ENCODE measurements around the gene PDXK. TPM values are rescaled to one million over a fixed set of nuclear protein-coding genes. Genes with fewer than 3 reads are reported as not detected.

The PDXK gene
- total RNA-seq, 2 experiments from 2014 or later, result 126 to 131 TPM

DNA sequence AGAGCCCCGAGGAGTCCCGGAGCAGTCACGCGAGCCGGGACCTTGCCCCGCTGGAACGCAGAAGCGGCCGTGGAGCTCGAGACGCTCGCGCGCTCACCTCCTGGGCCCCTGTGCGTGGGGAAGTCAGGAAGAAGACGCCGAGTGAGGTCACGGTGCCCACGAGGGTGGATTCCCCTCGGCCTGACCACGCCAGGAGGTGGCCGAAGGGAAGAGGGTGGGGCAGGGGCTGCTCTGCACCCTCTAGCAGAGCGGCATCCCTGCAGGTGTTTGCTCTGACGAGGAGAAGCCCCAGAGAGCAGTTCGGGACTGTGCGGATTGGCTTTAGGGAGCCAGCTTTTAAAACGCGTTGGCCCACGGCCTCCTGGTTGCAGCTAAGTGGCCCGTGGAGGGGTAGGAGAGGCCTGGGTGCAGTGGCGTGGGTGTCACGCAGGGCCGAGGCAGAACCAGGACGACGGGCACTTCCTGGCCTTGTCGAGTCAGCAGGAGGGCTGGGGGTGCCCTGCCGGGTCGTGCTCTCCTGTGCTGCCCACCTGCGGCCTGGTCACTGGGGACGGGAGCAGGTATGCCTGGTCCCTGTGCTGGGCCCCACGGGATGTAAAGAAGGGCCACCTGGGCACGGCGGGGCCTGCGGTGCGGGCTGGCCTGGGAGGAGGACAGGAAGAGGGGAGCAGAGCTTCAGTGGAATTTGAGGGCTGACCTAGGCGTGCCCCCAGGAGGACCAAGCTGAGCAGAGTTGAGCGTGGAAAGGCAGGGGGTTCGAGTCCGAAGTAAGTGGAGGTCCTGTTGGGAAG is 1.0 kb downstream of the PDXK start:
- peak; percentile 43 for DNase-seq
- ChIA-PET CTCF (interaction anchor here (0.7 to 1.9 kb wide), 2 partner anchors 8 to 60 kb away, joined by 3 to 14 read pairs; no protein-coding TSS in a partner anchor), POLR2A (interaction anchor here (1.3 to 3.0 kb wide), 3 partner anchors 9 to 70 kb away, joined by 4 to 27 read pairs (median 6); partner anchors contain the start of gene RRP1)
- Mint-ChIP-seq H3K27me3 (no peaks in the 10 kb centered on the region), H3K4me1 (ENCODE audit: low read depth) (peaks cover 20% of the 10 kb centered on the region), H3K4me3 (peak overlapping the region; percentile 86), H3K9me3 (no peaks in the 10 kb centered on the region), H3K27ac (peak overlapping the region; percentile 71), H3K36me3 (peaks cover 4% of the 10 kb centered on the region)
- intact Hi-C loops (cut with micrococcal nuclease), result loop anchor here (1.0 to 10.0 kb wide), 3 partner anchors 8 to 145 kb away; partner anchors contain the start of gene AGPAT3

DNA sequence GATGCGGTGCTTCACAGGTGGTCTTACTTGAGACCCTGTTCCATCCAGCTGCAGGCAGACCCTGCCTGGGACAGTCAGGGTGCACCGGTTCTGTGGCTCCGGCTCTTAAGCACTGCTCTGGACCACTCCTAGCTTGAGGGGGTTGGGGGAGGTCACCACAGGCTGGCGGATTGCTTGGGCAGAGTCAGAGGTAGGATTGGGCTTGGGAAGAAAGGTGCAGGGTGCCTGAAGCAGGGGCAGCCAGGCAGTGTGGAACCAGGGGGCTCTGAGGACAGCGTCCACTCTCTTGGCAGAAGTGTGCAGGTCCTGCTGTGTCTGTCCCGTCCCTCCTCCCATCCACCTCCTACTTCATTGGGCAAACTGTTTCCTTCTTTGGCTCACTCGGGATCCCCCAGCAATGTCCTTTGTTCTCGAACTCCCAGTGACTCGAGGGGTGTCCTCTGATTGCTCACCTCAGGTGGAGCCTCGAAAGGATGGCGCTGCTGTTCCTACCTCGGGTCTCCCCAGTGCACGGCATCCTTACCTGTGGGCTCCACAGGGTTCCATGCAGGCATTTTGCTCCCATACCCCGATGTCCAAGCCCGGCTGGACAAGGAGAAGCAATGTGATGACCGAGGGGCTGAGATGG is 1.7 kb downstream of the PDXK start:
- DNase-seq, result no peak
- H3K4me3 Mint-ChIP-seq, result peak overlapping the region; percentile 86
- no peaks in the 10 kb centered on the region for H3K9me3 Mint-ChIP-seq
- H3K4me1 Mint-ChIP-seq (ENCODE audit: low read depth), result peaks cover 21% of the 10 kb centered on the region
- H3K27ac Mint-ChIP-seq, result no peak overlapping the region
- ChIA-PET CTCF (interaction anchor here (1.9 kb wide), 1 partner anchor 8 kb away, joined by 14 read pairs; no protein-coding TSS in a partner anchor), POLR2A (interaction anchor here (1.4 to 3.0 kb wide), 2 partner anchors 8 to 69 kb away, joined by 6 to 27 read pairs; partner anchors contain the start of gene RRP1)
- no peaks in the 10 kb centered on the region for H3K27me3 Mint-ChIP-seq
- H3K36me3 Mint-ChIP-seq, result peaks cover 4% of the 10 kb centered on the region
- intact Hi-C loops (cut with micrococcal nuclease), result no loop called here

DNA sequence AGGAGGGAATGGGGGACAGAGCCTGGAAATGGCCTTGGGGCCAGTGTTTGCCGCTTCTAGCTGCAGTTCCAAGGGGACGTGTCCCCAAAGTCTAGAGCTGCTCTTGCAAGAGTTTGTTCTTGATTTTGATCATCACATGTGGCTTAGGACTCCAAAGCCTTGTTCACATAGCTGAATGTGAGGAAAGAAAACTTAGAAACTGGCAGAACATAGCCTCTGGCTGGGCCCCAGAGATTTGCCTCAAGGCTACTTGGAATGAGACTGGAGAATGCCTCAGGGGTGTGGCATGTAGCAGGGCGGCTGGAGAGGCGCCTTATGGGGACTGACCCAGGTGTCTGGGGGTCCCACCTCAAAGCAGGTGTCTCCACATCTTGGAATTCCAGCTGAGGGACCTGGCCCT is 2.3 kb downstream of the PDXK start:
- CTCF ChIA-PET, result no interaction called here
- peaks cover 7% of the 10 kb centered on the region for H3K36me3 Mint-ChIP-seq
- H3K27ac Mint-ChIP-seq, result no peak overlapping the region
- intact Hi-C loops (cut with micrococcal nuclease), result no loop called here
- H3K9me3 Mint-ChIP-seq, result no peaks in the 10 kb centered on the region
- DNase-seq, result no peak
- POLR2A ChIA-PET, result no interaction called here
- peaks cover 25% of the 10 kb centered on the region for H3K4me1 Mint-ChIP-seq (ENCODE audit: low read depth)
- peak overlapping the region; percentile 86 for H3K4me3 Mint-ChIP-seq
- no peaks in the 10 kb centered on the region for H3K27me3 Mint-ChIP-seq

DNA sequence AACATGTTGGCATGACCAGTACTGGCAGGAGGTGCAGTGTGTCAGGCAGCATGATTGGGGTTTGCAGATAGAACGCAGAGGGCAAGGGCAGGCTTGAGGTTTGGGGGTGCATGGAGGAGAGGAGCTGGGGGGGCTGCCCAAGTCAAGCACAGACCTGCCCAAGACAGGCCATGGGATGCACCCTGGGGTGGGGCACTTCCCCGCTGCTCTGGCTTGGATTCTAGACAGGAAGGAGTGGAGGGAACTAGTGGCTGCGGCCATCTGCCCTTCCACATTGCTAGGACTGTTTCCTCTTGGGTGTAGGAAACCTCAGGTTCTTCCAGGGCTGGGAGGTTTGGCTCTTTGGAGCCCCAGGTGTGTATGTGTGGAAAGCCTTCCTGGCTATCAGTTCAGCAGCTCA is 3.0 kb downstream of the PDXK start:
- Mint-ChIP-seq H3K27ac (no peak overlapping the region), H3K27me3 (no peaks in the 10 kb centered on the region), H3K4me1 (ENCODE audit: low read depth) (peaks cover 29% of the 10 kb centered on the region), H3K36me3 (peaks cover 7% of the 10 kb centered on the region), H3K4me3 (peak overlapping the region; percentile 1), H3K9me3 (no peaks in the 10 kb centered on the region)
- ChIA-PET CTCF (no interaction called here), POLR2A (no interaction called here)
- no peak for DNase-seq
- intact Hi-C loops (cut with micrococcal nuclease), result no loop called here

DNA sequence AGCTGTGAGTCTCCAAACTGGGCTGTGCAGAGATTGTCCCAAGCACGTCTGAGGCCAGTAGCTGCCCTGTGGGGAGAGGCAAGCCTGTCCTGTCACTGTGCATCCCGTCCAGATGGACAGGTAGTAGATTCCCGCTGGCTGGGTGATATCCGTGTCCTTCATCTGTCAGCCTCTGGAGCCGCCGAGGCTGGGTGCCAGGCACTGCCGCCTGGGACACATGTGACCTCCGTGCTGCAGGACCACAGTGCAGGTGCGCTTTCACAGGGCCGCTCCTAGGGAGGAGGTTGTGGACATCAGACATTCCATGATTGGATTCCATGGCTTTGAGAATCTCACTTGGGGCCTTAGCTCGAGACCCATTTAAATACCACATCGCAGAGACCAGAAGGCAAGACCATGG is 4.7 kb downstream of the PDXK start:
- CTCF ChIA-PET, result no interaction called here
- POLR2A ChIA-PET, result no interaction called here

DNA sequence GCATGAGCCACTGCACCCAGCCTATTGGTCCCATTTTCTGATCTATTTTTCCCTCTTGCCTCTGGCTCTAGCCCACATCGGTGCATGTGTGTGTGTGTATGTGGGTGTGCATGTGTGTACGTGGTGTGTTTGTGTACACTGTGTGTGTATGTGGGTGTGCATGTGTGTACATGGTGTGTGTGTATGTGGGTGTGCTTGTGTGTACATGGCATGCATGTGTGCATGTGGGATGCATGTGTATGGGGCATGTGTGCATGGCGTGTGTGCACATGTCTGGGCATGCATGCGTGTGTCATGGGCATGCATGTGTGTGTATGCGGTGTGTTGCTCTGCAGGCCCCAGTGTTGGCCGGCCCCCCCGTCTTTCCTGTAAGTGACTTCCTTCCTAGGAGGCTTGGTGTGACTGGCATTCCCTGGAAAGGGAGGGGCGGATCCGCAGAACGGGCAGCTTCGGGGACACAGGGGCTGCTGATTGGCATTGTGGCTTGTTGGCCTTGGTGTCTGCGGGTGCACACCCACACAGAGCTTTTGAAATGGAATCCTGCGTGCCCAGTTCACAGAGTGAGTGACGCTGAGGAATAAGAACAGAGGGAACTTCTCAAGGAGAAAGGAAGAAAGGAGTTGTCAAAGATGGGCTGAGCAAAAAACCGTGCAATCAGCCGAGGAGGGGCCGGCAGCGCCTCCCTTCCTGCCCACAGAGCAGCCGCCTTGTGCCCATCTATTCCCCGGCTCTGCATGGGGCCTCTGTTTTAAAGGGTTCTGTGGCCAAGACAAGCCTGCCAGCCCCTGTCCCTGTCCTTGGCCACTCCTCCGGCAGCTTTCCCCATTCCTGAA is 8.0 kb downstream of the PDXK start:
- intact Hi-C loops (cut with micrococcal nuclease), result no loop called here
- Mint-ChIP-seq H3K27me3 (no peaks in the 10 kb centered on the region), H3K36me3 (peaks cover 5% of the 10 kb centered on the region), H3K27ac (no peak overlapping the region), H3K4me1 (ENCODE audit: low read depth) (peaks cover 47% of the 10 kb centered on the region), H3K4me3 (peak overlapping the region; percentile 24), H3K9me3 (no peaks in the 10 kb centered on the region)
- CTCF ChIA-PET, result interaction anchor here (1.2 to 2.9 kb wide), 2 partner anchors 7 to 9 kb away, joined by 3 to 14 read pairs; no protein-coding TSS in a partner anchor
- POLR2A ChIA-PET, result interaction anchor here (2.9 kb wide), 1 partner anchor 8 kb away, joined by 27 read pairs; the partner anchor contains the start of gene PDXK
- DNase-seq, result no peak

More for the DNA sequence above, 4.7 kb downstream of the PDXK start:
- peaks cover 47% of the 10 kb centered on the region for H3K4me1 Mint-ChIP-seq (ENCODE audit: low read depth)
- intact Hi-C loops (cut with micrococcal nuclease), result no loop called here
- DNase-seq, result no peak
- no peaks in the 10 kb centered on the region for H3K27me3 Mint-ChIP-seq
- no peaks in the 10 kb centered on the region for H3K9me3 Mint-ChIP-seq
- no peak overlapping the region for H3K4me3 Mint-ChIP-seq
- H3K36me3 Mint-ChIP-seq, result peaks cover 7% of the 10 kb centered on the region
- H3K27ac Mint-ChIP-seq, result no peak overlapping the region

DNA sequence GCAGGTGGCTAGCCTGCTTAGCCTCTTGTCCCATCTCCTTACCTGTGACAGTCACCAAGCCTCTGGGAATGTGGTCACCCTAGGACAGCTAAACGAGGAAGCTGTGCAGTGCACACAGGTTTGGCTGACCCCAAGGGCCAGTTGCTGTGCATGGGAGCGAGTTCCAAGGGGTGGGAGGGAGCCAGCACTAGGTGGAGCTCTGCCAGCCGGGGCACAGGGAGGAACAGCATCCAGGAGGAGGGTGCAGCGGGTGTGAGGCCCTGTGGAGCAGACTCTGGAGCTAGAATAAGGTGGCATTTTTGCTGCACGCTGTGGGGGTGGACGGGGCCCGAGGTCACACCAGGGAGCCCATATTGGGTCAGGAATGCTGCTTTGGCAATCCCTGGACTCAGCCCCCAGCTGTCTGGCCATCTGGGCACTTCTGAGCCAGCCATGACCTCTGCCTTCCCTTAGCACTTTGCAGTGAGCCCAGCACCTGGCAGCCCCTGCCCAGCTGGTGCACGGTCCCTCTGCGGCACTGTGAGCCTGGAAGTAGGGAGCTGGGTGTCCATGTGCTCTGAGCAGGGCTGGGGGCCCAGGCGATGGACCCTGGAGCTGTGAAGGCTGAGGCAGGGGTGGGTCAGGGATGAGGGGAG is 8.7 kb downstream of the PDXK start:
- DNase-seq, result no peak
- peak overlapping the region; percentile 83 for H3K27ac Mint-ChIP-seq
- H3K27me3 Mint-ChIP-seq, result no peaks in the 10 kb centered on the region
- H3K4me1 Mint-ChIP-seq (ENCODE audit: low read depth), result peaks cover 47% of the 10 kb centered on the region
- intact Hi-C loops (cut with micrococcal nuclease), result loop anchor here (1.0 kb wide), 1 partner anchor 8 kb away; the partner anchor contains the start of gene PDXK
- no peaks in the 10 kb centered on the region for H3K9me3 Mint-ChIP-seq
- ChIA-PET CTCF (interaction anchor here (1.0 to 2.9 kb wide), 5 partner anchors 8 to 81 kb away, joined by 3 to 14 read pairs (median 4); partner anchors contain the start of gene RRP1), POLR2A (interaction anchor here (0.9 to 2.9 kb wide), 3 partner anchors 8 to 67 kb away, joined by 3 to 27 read pairs (median 3); partner anchors contain the start of gene PDXK)
- peaks cover 5% of the 10 kb centered on the region for H3K36me3 Mint-ChIP-seq
- H3K4me3 Mint-ChIP-seq, result peak overlapping the region; percentile 47

DNA sequence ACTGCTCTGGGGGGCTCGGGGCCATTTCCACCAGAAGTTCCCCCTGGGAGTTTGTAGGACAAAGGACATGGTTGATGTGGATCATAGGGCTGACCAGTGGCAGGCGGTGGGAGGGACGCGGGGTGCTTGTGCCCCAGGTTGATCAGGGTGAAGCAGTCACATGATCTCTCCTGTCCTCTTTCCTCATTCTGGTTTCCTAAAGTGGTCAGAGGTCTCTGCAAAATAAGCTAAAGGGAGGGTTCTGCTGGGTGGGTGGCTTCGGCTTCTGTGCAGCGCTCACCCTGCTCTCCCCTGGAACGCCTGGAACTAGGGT is 9.2 kb downstream of the PDXK start:
- H3K9me3 Mint-ChIP-seq, result no peaks in the 10 kb centered on the region
- ChIA-PET CTCF (interaction anchor here (0.7 to 2.9 kb wide), 7 partner anchors 8 to 81 kb away, joined by 3 to 14 read pairs (median 4); partner anchors contain the start of gene RRP1), POLR2A (interaction anchor here (0.9 to 2.9 kb wide), 5 partner anchors 9 to 249 kb away, joined by 3 to 27 read pairs (median 3); partner anchors contain the start of genes HSF2BP, PDXK and RRP1B)
- H3K27ac Mint-ChIP-seq, result peak overlapping the region; percentile 83
- intact Hi-C loops (cut with micrococcal nuclease), result loop anchor here (1.0 kb wide), 1 partner anchor 9 kb away; the partner anchor contains the start of gene PDXK
- H3K4me3 Mint-ChIP-seq, result peak overlapping the region; percentile 78
- peaks cover 5% of the 10 kb centered on the region for H3K36me3 Mint-ChIP-seq
- no peaks in the 10 kb centered on the region for H3K27me3 Mint-ChIP-seq
- DNase-seq, result no peak
- peaks cover 51% of the 10 kb centered on the region for H3K4me1 Mint-ChIP-seq (ENCODE audit: low read depth)

DNA sequence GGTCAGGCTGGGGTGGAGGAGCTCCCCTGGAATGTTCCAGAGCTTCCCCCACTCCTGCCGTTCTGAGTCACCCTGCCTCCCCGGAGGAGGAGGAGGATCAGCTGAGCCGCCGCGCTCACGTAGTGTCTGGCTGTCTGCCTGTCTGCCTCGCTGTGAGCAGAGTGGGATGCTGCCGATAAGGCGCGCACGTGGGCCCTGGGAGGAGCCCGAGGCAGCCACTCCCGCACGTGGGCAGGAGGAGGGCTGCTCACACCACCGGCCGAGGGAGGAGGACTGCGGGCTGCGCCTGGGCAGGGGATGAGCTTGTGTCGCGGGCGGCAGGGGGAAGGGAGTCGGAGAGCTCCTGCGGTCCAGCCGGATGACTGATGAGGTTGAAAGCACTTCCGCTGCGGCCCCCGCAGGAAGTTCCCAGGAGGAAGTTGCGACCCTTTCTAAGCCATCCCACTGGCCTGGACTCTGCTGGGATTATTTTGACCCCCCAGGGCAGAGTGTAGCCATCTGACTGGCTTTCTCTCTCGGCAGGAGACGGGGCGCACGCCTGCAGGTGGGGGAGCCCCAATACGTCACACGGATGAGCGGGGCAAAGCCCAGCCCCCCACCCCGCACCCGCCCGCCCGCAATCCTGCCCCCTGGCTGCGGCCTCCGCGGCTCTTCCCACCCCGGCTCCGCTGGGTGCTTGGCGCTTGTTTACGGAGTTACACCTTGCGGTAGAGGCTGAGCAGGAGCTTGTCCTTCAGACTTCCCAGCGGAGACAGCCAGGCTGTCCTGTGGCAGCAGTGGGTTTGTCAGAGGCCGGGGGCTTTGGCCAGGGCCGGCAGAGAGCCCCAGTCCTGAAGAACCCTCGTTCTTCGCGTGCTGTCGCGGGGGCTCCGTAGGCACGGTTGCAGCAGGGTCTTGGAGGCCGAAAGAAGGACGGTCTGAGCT is 9.8 kb downstream of the PDXK start:
- intact Hi-C loops (cut with micrococcal nuclease), result loop anchor here (1.0 kb wide), 1 partner anchor 9 kb away; the partner anchor contains the start of gene PDXK
- Mint-ChIP-seq H3K4me3 (peak overlapping the region; percentile 78), H3K9me3 (no peaks in the 10 kb centered on the region), H3K36me3 (peaks cover 4% of the 10 kb centered on the region), H3K4me1 (ENCODE audit: low read depth) (peaks cover 56% of the 10 kb centered on the region), H3K27ac (peak overlapping the region; percentile 83), H3K27me3 (no peaks in the 10 kb centered on the region)
- peak; percentile 90 for DNase-seq
- ChIA-PET POLR2A (interaction anchor here (0.6 to 2.9 kb wide), 7 partner anchors 9 to 283 kb away, joined by 3 to 27 read pairs (median 3); partner anchors contain the start of genes HSF2BP, PDXK, RRP1B and TRAPPC10), CTCF (interaction anchor here (0.7 to 2.9 kb wide), 7 partner anchors 9 to 80 kb away, joined by 3 to 14 read pairs (median 4); partner anchors contain the start of gene RRP1)

DNA sequence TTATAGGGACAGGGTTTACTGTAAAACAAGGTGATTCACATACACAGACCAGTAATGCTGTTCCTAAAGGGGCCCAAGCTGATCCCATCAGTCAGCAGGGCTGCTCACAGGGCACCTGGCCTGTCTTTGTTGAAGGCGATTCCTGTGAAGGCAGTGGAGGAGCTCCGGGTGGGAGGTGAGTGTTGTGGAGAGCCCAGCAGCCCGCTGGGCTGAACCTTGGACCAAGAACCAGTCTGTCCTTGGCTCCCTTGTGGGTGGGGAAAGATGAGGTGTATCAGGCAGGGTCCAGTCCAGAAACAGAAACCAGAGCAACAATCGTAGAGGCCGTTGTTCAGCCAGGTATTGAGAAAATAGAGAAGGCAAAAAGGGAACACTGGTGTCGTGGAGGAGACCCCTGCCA is 12.5 kb downstream of the PDXK start:
- CTCF ChIA-PET, result no interaction called here
- no peaks in the 10 kb centered on the region for H3K27me3 Mint-ChIP-seq
- POLR2A ChIA-PET, result no interaction called here
- H3K4me3 Mint-ChIP-seq, result no peak overlapping the region
- H3K9me3 Mint-ChIP-seq, result no peaks in the 10 kb centered on the region
- intact Hi-C loops (cut with micrococcal nuclease), result loop anchor here (5.0 kb wide), 1 partner anchor 46 kb away; the partner anchor contains the start of gene CSTB
- peaks cover 66% of the 10 kb centered on the region for H3K4me1 Mint-ChIP-seq (ENCODE audit: low read depth)
- H3K36me3 Mint-ChIP-seq, result peaks cover 5% of the 10 kb centered on the region
- no peak for DNase-seq
- no peak overlapping the region for H3K27ac Mint-ChIP-seq

Measured in activated CD4-positive, alpha-beta memory T cell treated with anti-CD3 and anti-CD28 coated beads for 36 hours (primary cell).